Measurements from ENCODE around the gene LTBR.

- TF ChIP-seq CTCF (tag by site-specific recombination; IDR thresholded peaks at IDR 0.05) (no peak), KLF1 (tag by site-specific recombination; IDR thresholded peaks at IDR 0.05) (no peak), ZNF10 (tag by site-specific recombination; IDR thresholded peaks at IDR 0.05) (no peak), ATF2 (tag by site-specific recombination; IDR thresholded peaks at IDR 0.05; ENCODE audit: low read depth) (no peak), ZNF174 (tag by site-specific recombination; IDR thresholded peaks at IDR 0.05) (no peak), ZSCAN30 (tag by site-specific recombination; IDR thresholded peaks at IDR 0.05) (no peak)
Measured at GRCh38 chr12:6373022-6373787, 10.8 kb upstream of the LTBR start.
